ENCODE results near the gene PRKCA. TPM values are rescaled to one million over a fixed set of nuclear protein-coding genes. Genes with fewer than 3 reads are reported as not detected.

The PRKCA gene
- total and polyA plus RNA-seq, 2 donors (not counting 3 experiments of a cell fraction or from before 2014, with no cell fraction given) = 7.5 to 34.2 TPM

DNA sequence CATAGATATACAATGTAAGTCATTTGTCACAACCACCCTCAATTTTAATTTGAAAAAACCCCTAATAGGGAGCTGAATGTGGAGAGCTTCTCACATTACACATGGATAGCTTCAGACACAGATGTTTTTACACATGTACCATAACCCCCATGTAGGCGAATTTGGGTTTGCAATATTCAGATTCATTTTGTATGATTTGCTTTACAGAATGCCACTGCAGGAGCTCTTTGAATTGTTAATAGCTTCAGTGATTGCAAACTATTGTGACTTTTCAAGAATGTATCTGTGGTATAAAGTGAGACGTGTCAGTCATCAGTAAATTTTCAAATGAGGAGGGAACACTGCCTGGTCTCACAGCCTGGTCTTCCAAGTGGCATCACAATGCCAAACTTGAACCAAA lies 419.9 kb downstream of the PRKCA start:
- intact Hi-C loops (cut with micrococcal nuclease) = no loop called here
- no TSS peak for BruUV-seq (replicated peaks)

More for the DNA sequence above, 419.9 kb downstream of the PRKCA start:
- DNase-seq (ENCODE audit: low read depth, low spot score) (no peak), FAIRE-seq (no peak)
- H3K9me1 ChIP-seq (replicated peaks; ENCODE audit: control insufficient read depth, extremely low read depth, insufficient read depth, low read length) = no peaks in the 10 kb centered on the region
- no peaks in the 10 kb centered on the region for H3K4me1 ChIP-seq (ENCODE audit: control insufficient read depth, extremely low read depth, insufficient read depth, low read length)
- no peaks in the 10 kb centered on the region for H3K27me3 ChIP-seq (ENCODE audit: control insufficient read depth in 2 of 2, insufficient read depth in 2 of 2, low read length in 2 of 2)
- H3K4me2 ChIP-seq (ENCODE audit: insufficient read depth, low read length) = no peak overlapping the region
- no peak overlapping the region for H3K4me3 ChIP-seq (replicated peaks in 1 of 3; ENCODE audit: insufficient read depth in 1 of 3, low read depth in 1 of 3, low read length in 3 of 3)
- no peaks in the 10 kb centered on the region for H3K9me3 ChIP-seq (replicated peaks; ENCODE audit: control insufficient read depth, insufficient read depth, low read length)
- dilution Hi-C loops (cut with MboI; ENCODE audit: extremely low pct_ligation_motif_present, low sequenced_read_pairs) = no loop called here
- H3K27ac ChIP-seq (ENCODE audit: insufficient read depth, low read depth, low read length) = no peak overlapping the region
- CTCF ChIA-PET = interaction anchor here (0.7 kb wide), 1 partner anchor 9 kb away, joined by 3 read pairs; no protein-coding TSS in a partner anchor
- no peak overlapping the region for H2AFZ ChIP-seq (ENCODE audit: low read depth, low read length)
- H3K9ac ChIP-seq (replicated peaks; ENCODE audit: extremely low read depth, insufficient read depth, low read length) = no peak overlapping the region
- H3K79me2 ChIP-seq (ENCODE audit: control insufficient read depth, insufficient read depth, low read length) = no peaks in the 10 kb centered on the region
- no peaks in the 10 kb centered on the region for H3K36me3 ChIP-seq (ENCODE audit: control insufficient read depth in 2 of 2, extremely low read depth in 1 of 2, insufficient read depth in 2 of 2, low read length in 2 of 2)
- TF ChIP-seq JUN (IDR thresholded peaks at IDR 0.05; ENCODE audit: borderline replicate concordance, insufficient read depth, insufficient read length, low read depth) = no peak
- no peak for TF ChIP-seq EZH2 (IDR thresholded peaks at IDR 0.05; ENCODE audit: borderline replicate concordance, low read depth, low read length, severe bottlenecking)
- TF ChIP-seq POLR2AphosphoS5 (IDR thresholded peaks at IDR 0.05; ENCODE audit: insufficient read depth, low read depth, low read length) = no peak
- TF ChIP-seq FOS (IDR thresholded peaks at IDR 0.05; ENCODE audit: borderline replicate concordance, insufficient read depth, low read length) = no peak
- no peak for TF ChIP-seq MYC (IDR thresholded peaks at IDR 0.05; ENCODE audit: low read depth, low read length)
- TF ChIP-seq, protein P1, sequence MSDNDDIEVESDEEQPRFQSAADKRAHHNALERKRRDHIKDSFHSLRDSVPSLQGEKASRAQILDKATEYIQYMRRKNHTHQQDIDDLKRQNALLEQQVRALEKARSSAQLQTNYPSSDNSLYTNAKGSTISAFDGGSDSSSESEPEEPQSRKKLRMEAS (IDR thresholded peaks at IDR 0.05; ENCODE audit: insufficient read depth, insufficient read length) = no peak
- no peak for TF ChIP-seq GATA2 (IDR thresholded peaks at IDR 0.05; ENCODE audit: insufficient read depth, insufficient read length, low read depth, low read length)
- TF ChIP-seq POLR2A (IDR thresholded peaks at IDR 0.05; ENCODE audit: low read depth, low read length) = no peak
- TF ChIP-seq, protein P2, sequence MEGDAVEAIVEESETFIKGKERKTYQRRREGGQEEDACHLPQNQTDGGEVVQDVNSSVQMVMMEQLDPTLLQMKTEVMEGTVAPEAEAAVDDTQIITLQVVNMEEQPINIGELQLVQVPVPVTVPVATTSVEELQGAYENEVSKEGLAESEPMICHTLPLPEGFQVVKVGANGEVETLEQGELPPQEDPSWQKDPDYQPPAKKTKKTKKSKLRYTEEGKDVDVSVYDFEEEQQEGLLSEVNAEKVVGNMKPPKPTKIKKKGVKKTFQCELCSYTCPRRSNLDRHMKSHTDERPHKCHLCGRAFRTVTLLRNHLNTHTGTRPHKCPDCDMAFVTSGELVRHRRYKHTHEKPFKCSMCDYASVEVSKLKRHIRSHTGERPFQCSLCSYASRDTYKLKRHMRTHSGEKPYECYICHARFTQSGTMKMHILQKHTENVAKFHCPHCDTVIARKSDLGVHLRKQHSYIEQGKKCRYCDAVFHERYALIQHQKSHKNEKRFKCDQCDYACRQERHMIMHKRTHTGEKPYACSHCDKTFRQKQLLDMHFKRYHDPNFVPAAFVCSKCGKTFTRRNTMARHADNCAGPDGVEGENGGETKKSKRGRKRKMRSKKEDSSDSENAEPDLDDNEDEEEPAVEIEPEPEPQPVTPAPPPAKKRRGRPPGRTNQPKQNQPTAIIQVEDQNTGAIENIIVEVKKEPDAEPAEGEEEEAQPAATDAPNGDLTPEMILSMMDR (IDR thresholded peaks at IDR 0.05; ENCODE audit: extremely low read depth in 1 of 2, insufficient read depth in 1 of 2, low read depth in 1 of 2, low read length in 2 of 2) = no peak
- POLR2A ChIA-PET = no interaction called here
- no peaks in the 10 kb centered on the region for H4K20me1 ChIP-seq (replicated peaks; ENCODE audit: control insufficient read depth, extremely low read depth, insufficient read depth, low read length)

Measured in endothelial cell of umbilical vein (primary cell).